Activated CD4-positive, alpha-beta memory T cell treated with anti-CD3 and anti-CD28 coated beads for 36 hours (primary cell): ENCODE data around the gene DAB2. TPM values are rescaled to one million over a fixed set of nuclear protein-coding genes. Genes with fewer than 3 reads are reported as not detected.
A peak's percentile ranks its signal among the peaks of the same experiment; 100 is the strongest.

Experiments
- CTCF ChIA-PET: fragments of 350-600 bp; sonication (Branson Sonifier 250); formaldehyde crosslinking; loops from one replicate; lab custom pipeline; 2021; ENCODE audit warnings: antibody characterized with exemption, inconsistent platforms; lab: Charles Lee
- POLR2A ChIA-PET: fragments of 350-600 bp; sonication (Branson Sonifier 250); formaldehyde crosslinking; loops from one replicate; lab custom pipeline; 2021; ENCODE audit warnings: antibody characterized with exemption; lab: Charles Lee
- DNase-seq: peaks from one replicate; pipeline ENCODE4 v3.0.0-alpha.2; 2020
- H3K27ac Mint-ChIP-seq: one replicate; pipeline ENCODE4 v1.8.0; 2021; ENCODE audit warnings: mixed read lengths
- H3K27me3 Mint-ChIP-seq: one replicate; pipeline ENCODE4 v1.8.0; 2021; ENCODE audit warnings: mixed read lengths
- H3K36me3 Mint-ChIP-seq: one replicate; pipeline ENCODE4 v1.8.0; 2021; ENCODE audit warnings: mixed read lengths
- H3K4me1 Mint-ChIP-seq: one replicate; pipeline ENCODE4 v1.8.0; 2021; ENCODE audit warnings: low read depth, mixed read lengths
- H3K4me3 Mint-ChIP-seq: one replicate; pipeline ENCODE4 v1.8.0; 2021; ENCODE audit warnings: mild to moderate bottlenecking, mixed read lengths
- H3K9me3 Mint-ChIP-seq: one replicate; pipeline ENCODE4 v1.8.0; 2021; ENCODE audit warnings: mixed read lengths
- intact Hi-C: fragments of 100-400 bp; cut with micrococcal nuclease; formaldehyde crosslinking; loops from one replicate; pipeline ENCODE4 v1.15.1; 2023
- total RNA-seq, 2 experiments: library from RNA; stranded (reverse); gene quantifications; one replicate each; pipeline ENCODE4 v1.2.3, GENCODE V29; 2021

The DAB2 gene
- total RNA-seq, 2 experiments from 2014 or later: not detected

DNA sequence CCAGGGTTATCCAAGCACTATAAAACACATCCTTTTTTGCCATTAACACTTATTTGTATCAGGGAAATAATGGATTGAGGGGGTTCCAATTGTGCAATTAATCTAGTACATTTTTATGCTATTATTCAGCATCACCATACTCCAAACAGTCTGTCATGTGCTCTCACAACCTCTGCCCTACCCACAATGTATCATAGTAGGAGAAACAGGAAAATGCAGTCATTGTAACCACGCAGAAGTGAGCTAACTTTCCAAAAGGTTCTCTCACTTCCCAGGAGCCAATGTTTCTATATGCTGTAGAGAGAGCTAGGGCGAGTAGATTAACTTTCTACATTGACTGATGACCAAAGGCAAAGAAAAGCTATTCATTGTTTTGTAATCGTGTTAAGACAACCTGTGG is 29.8 kb downstream of the DAB2 start:
- ChIA-PET CTCF (interaction anchor here (0.5 to 1.0 kb wide), 2 partner anchors 19 to 248 kb away, joined by 3 to 4 read pairs; no protein-coding TSS in a partner anchor), POLR2A (no interaction called here)
- Mint-ChIP-seq H3K27ac (no peak overlapping the region), H3K27me3 (no peaks in the 10 kb centered on the region), H3K4me1 (no peaks in the 10 kb centered on the region), H3K36me3 (no peaks in the 10 kb centered on the region), H3K4me3 (no peak overlapping the region), H3K9me3 (no peaks in the 10 kb centered on the region)
- intact Hi-C loops: no loop called here
- DNase-seq: no peak

- ChIA-PET POLR2A (no interaction called here), CTCF (interaction anchor here (2.0 kb wide), 1 partner anchor 15 kb away, joined by 6 read pairs; no protein-coding TSS in a partner anchor)
- intact Hi-C loops: no loop called here
- Mint-ChIP-seq H3K27ac (no peak overlapping the region), H3K27me3 (no peaks in the 10 kb centered on the region), H3K36me3 (no peaks in the 10 kb centered on the region), H3K4me1 (no peaks in the 10 kb centered on the region), H3K4me3 (no peak overlapping the region), H3K9me3 (no peaks in the 10 kb centered on the region)
- no peak for DNase-seq
Observed at GRCh38 chr5:39390945-39391344, 33.8 kb downstream of the DAB2 start.

DNA sequence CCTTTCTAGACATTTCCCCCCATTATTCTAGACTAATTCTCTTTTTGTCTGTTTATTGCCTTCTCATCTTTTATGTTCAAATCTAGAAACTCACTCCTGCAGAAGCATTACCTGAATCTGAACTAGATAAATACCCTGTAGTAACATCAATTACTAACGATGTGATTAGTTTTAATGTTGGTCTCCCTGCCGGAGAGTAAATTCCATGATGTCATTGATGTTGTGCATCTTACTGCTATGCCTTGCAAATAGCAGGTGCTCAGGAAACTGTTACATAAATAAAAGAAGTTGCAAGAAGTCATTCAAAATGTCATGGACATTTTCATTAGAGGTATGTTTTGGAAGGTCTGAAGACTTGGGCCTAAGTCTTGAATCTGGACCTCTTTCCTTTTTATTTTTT is 37.5 kb downstream of the DAB2 start:
- POLR2A ChIA-PET: no interaction called here
- intact Hi-C loops: no loop called here
- DNase-seq: no peak

GRCh38 chr5:39384271-39384670 is 40.5 kb downstream of the DAB2 start:
- Mint-ChIP-seq H3K9me3 (no peaks in the 10 kb centered on the region), H3K36me3 (no peaks in the 10 kb centered on the region), H3K4me3 (no peak overlapping the region), H3K4me1 (no peaks in the 10 kb centered on the region), H3K27me3 (peaks cover 1% of the 10 kb centered on the region), H3K27ac (no peak overlapping the region)
- ChIA-PET POLR2A (no interaction called here), CTCF (interaction anchor here (2.0 kb wide), 1 partner anchor 8 kb away, joined by 9 read pairs; no protein-coding TSS in a partner anchor)
- intact Hi-C loops: no loop called here
- DNase-seq: no peak

More for the DNA sequence above, 37.5 kb downstream of the DAB2 start:
- Mint-ChIP-seq H3K36me3 (no peaks in the 10 kb centered on the region), H3K4me1 (no peaks in the 10 kb centered on the region), H3K27me3 (peaks cover under 1% of the 10 kb centered on the region), H3K4me3 (no peak overlapping the region), H3K27ac (no peak overlapping the region), H3K9me3 (no peaks in the 10 kb centered on the region)
- CTCF ChIA-PET: no interaction called here

- DNase-seq: no peak
- Mint-ChIP-seq H3K27me3 (peaks cover 1% of the 10 kb centered on the region), H3K9me3 (no peaks in the 10 kb centered on the region), H3K4me3 (no peak overlapping the region), H3K4me1 (no peaks in the 10 kb centered on the region), H3K27ac (no peak overlapping the region), H3K36me3 (no peaks in the 10 kb centered on the region)
- POLR2A ChIA-PET: no interaction called here
- intact Hi-C loops: no loop called here
- CTCF ChIA-PET: no interaction called here
Observed at GRCh38 chr5:39381376-39381775, 43.4 kb downstream of the DAB2 start.

GRCh38 chr5:39379693-39380092 is 45.1 kb downstream of the DAB2 start:
- no peak for DNase-seq
- ChIA-PET POLR2A (no interaction called here), CTCF (interaction anchor here (0.8 to 1.9 kb wide), 3 partner anchors 11 to 168 kb away, joined by 3 to 11 read pairs (median 3); no protein-coding TSS in a partner anchor)
- intact Hi-C loops: no loop called here
- no peaks in the 10 kb centered on the region for H3K36me3 Mint-ChIP-seq
- no peaks in the 10 kb centered on the region for H3K4me1 Mint-ChIP-seq
- peaks cover 1% of the 10 kb centered on the region for H3K27me3 Mint-ChIP-seq
- no peak overlapping the region for H3K27ac Mint-ChIP-seq
- H3K4me3 Mint-ChIP-seq: no peak overlapping the region
- H3K9me3 Mint-ChIP-seq: no peaks in the 10 kb centered on the region

- Mint-ChIP-seq H3K27ac (no peak overlapping the region), H3K9me3 (no peaks in the 10 kb centered on the region), H3K27me3 (peaks cover 1% of the 10 kb centered on the region), H3K4me1 (no peaks in the 10 kb centered on the region), H3K4me3 (no peak overlapping the region), H3K36me3 (no peaks in the 10 kb centered on the region)
- POLR2A ChIA-PET: no interaction called here
- CTCF ChIA-PET: interaction anchor here (1.6 to 2.7 kb wide), 5 partner anchors 21 to 218 kb away, joined by 4 to 73 read pairs (median 17); no protein-coding TSS in a partner anchor
- intact Hi-C loops: no loop called here
- DNase-seq: no peak
Observed at GRCh38 chr5:39377613-39378012, 47.2 kb downstream of the DAB2 start.

DNA sequence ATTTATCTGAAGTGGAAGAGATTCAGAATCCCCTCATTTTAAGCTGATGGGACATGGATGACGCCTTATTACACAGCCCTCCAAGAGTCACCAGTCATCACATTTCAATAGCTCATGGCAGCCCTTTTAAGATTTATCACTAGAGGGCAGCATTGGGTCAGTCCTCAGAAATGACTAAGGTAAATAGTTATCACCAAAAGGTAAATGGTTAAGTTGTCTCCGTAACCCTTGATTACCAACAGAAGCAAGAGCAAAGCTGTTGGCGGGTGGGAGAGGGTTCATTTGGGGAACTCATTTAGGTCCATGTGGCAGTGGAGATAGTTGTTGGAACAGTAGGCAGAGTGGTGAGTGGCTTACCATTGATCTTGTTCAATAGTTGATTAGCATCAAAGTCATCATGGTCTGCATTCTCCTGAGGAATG is 48.5 kb downstream of the DAB2 start:
- POLR2A ChIA-PET: no interaction called here
- H3K36me3 Mint-ChIP-seq: no peaks in the 10 kb centered on the region
- intact Hi-C loops: loop anchor here (1.0 kb wide), 2 partner anchors 171 to 194 kb away; no protein-coding TSS in a partner anchor
- H3K9me3 Mint-ChIP-seq: no peaks in the 10 kb centered on the region
- H3K4me3 Mint-ChIP-seq: no peak overlapping the region
- peak; percentile 32 for DNase-seq
- CTCF ChIA-PET: interaction anchor here (0.6 to 2.7 kb wide), 53 partner anchors 9 to 1022 kb away, joined by 3 to 73 read pairs (median 4); partner anchors contain the start of genes DAB2 and FYB1
- no peaks in the 10 kb centered on the region for H3K27me3 Mint-ChIP-seq
- H3K27ac Mint-ChIP-seq: no peak overlapping the region
- no peaks in the 10 kb centered on the region for H3K4me1 Mint-ChIP-seq

GRCh38 chr5:39373791-39374190 is 51.0 kb downstream of the DAB2 start:
- DNase-seq: no peak
- no peaks in the 10 kb centered on the region for H3K27me3 Mint-ChIP-seq
- no peaks in the 10 kb centered on the region for H3K9me3 Mint-ChIP-seq
- no peak overlapping the region for H3K27ac Mint-ChIP-seq
- H3K4me3 Mint-ChIP-seq: no peak overlapping the region
- peaks cover 3% of the 10 kb centered on the region for H3K4me1 Mint-ChIP-seq
- ChIA-PET CTCF (interaction anchor here (1.4 to 4.2 kb wide), 2 partner anchors 156 to 174 kb away, joined by 4 to 23 read pairs; no protein-coding TSS in a partner anchor), POLR2A (no interaction called here)
- no peaks in the 10 kb centered on the region for H3K36me3 Mint-ChIP-seq
- intact Hi-C loops: no loop called here

- intact Hi-C loops: no loop called here
- Mint-ChIP-seq H3K4me3 (no peak overlapping the region), H3K27me3 (no peaks in the 10 kb centered on the region), H3K9me3 (no peaks in the 10 kb centered on the region), H3K4me1 (peaks cover 3% of the 10 kb centered on the region), H3K27ac (no peak overlapping the region), H3K36me3 (no peaks in the 10 kb centered on the region)
- ChIA-PET CTCF (interaction anchor here (1.4 to 4.2 kb wide), 3 partner anchors 10 to 176 kb away, joined by 5 to 23 read pairs (median 5); no protein-coding TSS in a partner anchor), POLR2A (no interaction called here)
- no peak for DNase-seq
Observed at GRCh38 chr5:39371367-39371635, 53.5 kb downstream of the DAB2 start.

DNA sequence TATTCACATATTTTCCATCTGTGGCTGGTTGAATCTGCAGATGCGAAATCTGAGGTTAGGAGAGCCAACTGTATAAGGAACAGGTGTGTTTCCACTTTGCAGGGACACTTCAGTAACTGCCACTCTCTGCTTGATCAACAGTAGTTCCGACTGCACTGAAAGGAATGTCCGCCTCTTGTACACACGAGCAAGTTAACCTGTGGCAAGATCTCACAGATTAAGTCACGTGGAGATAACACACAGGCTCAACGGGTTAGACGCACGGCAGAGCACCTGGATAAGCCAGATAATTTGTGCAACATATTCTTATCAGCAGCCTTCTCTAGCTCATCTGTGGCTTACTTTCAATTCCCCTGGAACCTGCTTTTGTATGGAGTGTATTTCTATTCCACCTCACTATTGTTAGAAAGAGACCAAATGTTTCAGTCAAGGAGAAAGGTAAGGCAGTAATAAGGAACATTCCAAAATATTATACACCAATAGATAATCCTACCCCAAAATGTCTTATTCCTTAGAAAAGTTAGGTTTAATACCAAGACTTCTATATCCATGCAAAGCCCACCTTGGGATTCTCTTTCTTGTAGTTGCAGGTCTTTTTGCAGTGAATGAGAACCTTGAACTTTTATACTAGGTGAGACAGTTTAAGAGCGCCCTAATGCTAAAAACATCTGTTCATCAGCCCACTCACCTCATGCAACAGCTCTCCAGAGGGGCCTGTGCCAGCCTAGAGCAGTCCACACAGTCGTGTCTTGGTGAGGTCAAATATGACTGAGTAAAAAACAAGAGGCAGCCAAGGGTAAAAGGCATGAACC is 54.0 kb downstream of the DAB2 start:
- POLR2A ChIA-PET: interaction anchor here (1.0 kb wide), 1 partner anchor 28 kb away, joined by 3 read pairs; no protein-coding TSS in a partner anchor
- intact Hi-C loops: no loop called here
- DNase-seq: no peak
- CTCF ChIA-PET: interaction anchor here (1.4 to 4.2 kb wide), 4 partner anchors 10 to 929 kb away, joined by 4 to 23 read pairs (median 5); no protein-coding TSS in a partner anchor
- Mint-ChIP-seq H3K27me3 (no peaks in the 10 kb centered on the region), H3K9me3 (no peaks in the 10 kb centered on the region), H3K36me3 (no peaks in the 10 kb centered on the region), H3K27ac (no peak overlapping the region), H3K4me3 (no peak overlapping the region), H3K4me1 (peaks cover 3% of the 10 kb centered on the region)

DNA sequence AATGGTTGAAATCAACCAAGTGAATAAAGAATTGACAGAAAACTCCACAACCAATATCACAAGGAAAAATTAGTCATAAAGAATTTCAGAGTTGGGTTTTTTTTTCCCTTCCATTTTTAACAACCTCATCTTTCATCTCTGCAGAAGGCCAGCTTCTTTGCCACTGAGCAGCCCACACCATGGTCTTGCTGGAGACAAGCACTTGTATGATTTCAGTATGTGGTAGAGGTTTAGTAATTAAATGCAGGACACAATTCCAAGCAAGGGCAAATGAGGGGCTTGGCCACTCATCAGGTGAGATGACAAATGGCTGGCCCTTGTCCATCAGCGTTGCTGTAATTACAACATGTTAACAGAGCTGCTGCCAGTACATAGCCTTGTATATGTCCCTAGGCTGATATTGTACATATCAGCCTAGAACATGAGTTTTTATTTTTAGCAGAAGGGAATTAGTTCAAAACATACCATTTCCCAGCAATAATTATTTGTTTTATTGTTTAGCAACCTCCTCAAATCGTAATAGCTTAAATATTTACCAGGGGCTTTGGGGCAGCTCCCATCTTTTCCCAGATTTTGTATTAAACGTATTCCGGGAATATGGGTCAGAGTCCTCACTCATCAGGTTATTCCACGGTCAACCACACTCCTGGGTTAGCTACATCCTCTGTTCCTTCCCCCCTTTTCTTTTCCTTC is 55.5 kb downstream of the DAB2 start:
- Mint-ChIP-seq H3K27me3 (no peaks in the 10 kb centered on the region), H3K27ac (no peak overlapping the region), H3K4me1 (peaks cover 3% of the 10 kb centered on the region), H3K36me3 (no peaks in the 10 kb centered on the region), H3K9me3 (no peaks in the 10 kb centered on the region), H3K4me3 (no peak overlapping the region)
- intact Hi-C loops: no loop called here
- CTCF ChIA-PET: interaction anchor here (1.7 kb wide), 2 partner anchors 152 to 928 kb away, joined by 4 to 5 read pairs; no protein-coding TSS in a partner anchor
- POLR2A ChIA-PET: interaction anchor here (1.0 kb wide), 1 partner anchor 30 kb away, joined by 3 read pairs; no protein-coding TSS in a partner anchor
- DNase-seq: no peak
